Gastroesophageal sphincter (tissue), 3 donors: ENCODE measurements around the gene SMTNL2.

Source experiments
- CTCF ChIP-seq, 4 experiments: fragments of 200-600 bp in 2 of 4; fragments of 450-650 bp in 2 of 4; sonication (generic) in 1 of 4; IDR thresholded peaks; one replicate each; pipeline ENCODE4 v1.5.1; 2017 to 2019; ENCODE audit warnings: antibody characterized with exemption in 4 of 4, mild to moderate bottlenecking in 2 of 4, moderate library complexity in 2 of 4
- POLR2AphosphoS5 ChIP-seq: sonication (generic); formaldehyde crosslinking; IDR thresholded peaks from one replicate; pipeline ENCODE4 v1.6.1; 2017; ENCODE audit warnings: antibody characterized with exemption

GRCh38 chr17:4596636-4597380 lies 12.5 kb downstream of the SMTNL2 start:
- no peak for TF ChIP-seq POLR2AphosphoS5
- no peak for TF ChIP-seq CTCF (IDR thresholded peaks at IDR 0.05)
